ENCODE measurements around the gene TMEM184C.

DNA sequence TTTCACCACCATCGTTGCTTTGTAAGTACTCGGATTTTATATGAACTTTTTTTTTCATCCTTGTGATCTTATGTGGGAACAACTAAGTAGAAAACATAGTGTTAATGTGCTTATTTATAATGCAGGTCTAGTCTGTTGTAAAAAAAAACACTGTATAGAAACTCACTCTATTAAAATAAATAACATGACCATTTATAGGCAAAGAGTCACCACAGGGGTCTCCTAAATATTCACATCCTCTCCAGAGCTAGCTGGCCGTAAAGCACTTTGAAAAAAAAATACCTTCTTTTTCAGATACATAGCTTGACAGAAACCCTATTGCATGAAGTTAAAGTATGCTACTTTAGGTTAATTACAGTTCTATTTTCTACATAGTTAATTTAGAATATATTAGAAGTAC lies 11.2 kb downstream of the TMEM184C start:
- TF ChIP-seq, protein P1, sequence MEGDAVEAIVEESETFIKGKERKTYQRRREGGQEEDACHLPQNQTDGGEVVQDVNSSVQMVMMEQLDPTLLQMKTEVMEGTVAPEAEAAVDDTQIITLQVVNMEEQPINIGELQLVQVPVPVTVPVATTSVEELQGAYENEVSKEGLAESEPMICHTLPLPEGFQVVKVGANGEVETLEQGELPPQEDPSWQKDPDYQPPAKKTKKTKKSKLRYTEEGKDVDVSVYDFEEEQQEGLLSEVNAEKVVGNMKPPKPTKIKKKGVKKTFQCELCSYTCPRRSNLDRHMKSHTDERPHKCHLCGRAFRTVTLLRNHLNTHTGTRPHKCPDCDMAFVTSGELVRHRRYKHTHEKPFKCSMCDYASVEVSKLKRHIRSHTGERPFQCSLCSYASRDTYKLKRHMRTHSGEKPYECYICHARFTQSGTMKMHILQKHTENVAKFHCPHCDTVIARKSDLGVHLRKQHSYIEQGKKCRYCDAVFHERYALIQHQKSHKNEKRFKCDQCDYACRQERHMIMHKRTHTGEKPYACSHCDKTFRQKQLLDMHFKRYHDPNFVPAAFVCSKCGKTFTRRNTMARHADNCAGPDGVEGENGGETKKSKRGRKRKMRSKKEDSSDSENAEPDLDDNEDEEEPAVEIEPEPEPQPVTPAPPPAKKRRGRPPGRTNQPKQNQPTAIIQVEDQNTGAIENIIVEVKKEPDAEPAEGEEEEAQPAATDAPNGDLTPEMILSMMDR (IDR thresholded peaks at IDR 0.05): no peak
- no peak for TF ChIP-seq POLR2A (IDR thresholded peaks at IDR 0.05)

All from breast epithelium (tissue), 3 donors.